Endodermal cell (in vitro differentiated cells): Measurements from ENCODE around the gene ACTN3. TPM values are rescaled to one million over a fixed set of nuclear protein-coding genes. Genes with fewer than 3 reads are reported as not detected.

Experiments
- DNase-seq: peaks from one replicate; pipeline ENCODE4 v3.0.0-alpha.2; 2017
- H3K27ac ChIP-seq: 2 replicates; pipeline ENCODE4 v1.5.1; 2013; ENCODE audit warnings: mild to moderate bottlenecking, low read depth, low read length, moderate library complexity
- H3K27me3 ChIP-seq: 2 replicates; pipeline ENCODE4 v1.6.1; 2013; ENCODE audit warnings: mild to moderate bottlenecking, low read length, moderate library complexity; ENCODE audit not compliant: insufficient read depth, control insufficient read depth, poor library complexity, severe bottlenecking
- H3K36me3 ChIP-seq: 2 replicates; pipeline ENCODE4 v1.7.0; 2013; ENCODE audit warnings: mild to moderate bottlenecking, low read length, moderate library complexity; ENCODE audit not compliant: control insufficient read depth, insufficient read depth
- H3K4me1 ChIP-seq: one replicate; pipeline ENCODE4 v1.7.0; 2013; ENCODE audit warnings: low read length; ENCODE audit not compliant: control insufficient read depth, insufficient read depth
- H3K4me3 ChIP-seq: 2 replicates; pipeline ENCODE4 v1.5.1; 2013; ENCODE audit warnings: mild to moderate bottlenecking, low read length, moderate library complexity
- H3K9ac ChIP-seq: 2 replicates; pipeline ENCODE4 v1.6.1; 2013; ENCODE audit warnings: mild to moderate bottlenecking, low read length, moderate library complexity; ENCODE audit not compliant: poor library complexity, severe bottlenecking; ENCODE audit errors: extremely low read depth
- H3K9me3 ChIP-seq: 2 replicates; pipeline ENCODE4 v1.6.1; 2013; ENCODE audit warnings: mild to moderate bottlenecking, low read length, moderate library complexity; ENCODE audit not compliant: control insufficient read depth
- H3K27ac Mint-ChIP-seq: 2 replicates; pipeline ENCODE4 v1.8.0; 2020; ENCODE audit warnings: mixed read lengths
- H3K27me3 Mint-ChIP-seq: 2 replicates; pipeline ENCODE4 v1.8.0; 2021; ENCODE audit warnings: mild to moderate bottlenecking, mixed read lengths; ENCODE audit not compliant: insufficient read depth
- H3K36me3 Mint-ChIP-seq: 2 replicates; pipeline ENCODE4 v1.8.0; 2020; ENCODE audit warnings: low read depth, mixed read lengths
- H3K4me1 Mint-ChIP-seq: 2 replicates; pipeline ENCODE4 v1.8.0; 2020; ENCODE audit warnings: mixed read lengths
- H3K4me3 Mint-ChIP-seq: 2 replicates; pipeline ENCODE4 v1.8.0; 2020; ENCODE audit warnings: mild to moderate bottlenecking, moderate library complexity, mixed read lengths
- H3K9me3 Mint-ChIP-seq: 2 replicates; pipeline ENCODE4 v1.8.0; 2020; ENCODE audit warnings: mild to moderate bottlenecking, mixed read lengths
- CTCF ChIP-seq: fragments of 200-600 bp; sonication (generic); conservative IDR thresholded peaks from 2 replicates; pipeline ENCODE4 v1.5.0; 2021; ENCODE audit warnings: antibody characterized with exemption, mild to moderate bottlenecking
- WGBS, 2 experiments: methylation state at CpG; one replicate each; pipeline versions ENCODE4 v1.1.5 to v1.1.7; 2013; ENCODE audit warnings: missing lambda C conversion rate in 2 of 2, mixed read lengths in 1 of 2; ENCODE audit not compliant: insufficient coverage in 1 of 2, insufficient read length in 1 of 2; 5-methylcytosine and 5-hydroxymethylcytosine counted together
- total RNA-seq, 2 donors: library from RNA; stranded (reverse); fragmentation: NEBNext Ultra II Directional in 1 of 2; extraction: Animal tissue kit (Norgen Biotek cat#: 25700) in 1 of 2; gene quantifications; 2 replicates in 1 of 2; 3 replicates in 1 of 2; pipeline ENCODE4 v1.2.1, GENCODE V29; 2021

ACTN3 gene
- total RNA-seq, 2 donors from 2014 or later = 1.7 to 5.3 TPM

- no peaks in the 10 kb centered on the region for H3K9me3 Mint-ChIP-seq
- WGBS, 2 experiments = 94 to 100% methylated on average over 1 of the region's 1 CpG
These were observed 41.4 kb upstream of the ACTN3 start for GRCh38 chr11:66505276-66505816.

GRCh38 chr11:66509131-66509561 lies 37.6 kb upstream of the ACTN3 start:
- no peak for DNase-seq
- no peak overlapping the region for H3K27ac ChIP-seq

More at GRCh38 chr11:66505276-66505816, 41.4 kb upstream of the ACTN3 start:
- no peak for DNase-seq
- no peaks in the 10 kb centered on the region for H3K27me3 ChIP-seq
- no peaks in the 10 kb centered on the region for H3K9me3 ChIP-seq
- Mint-ChIP-seq H3K4me3 (no peak overlapping the region), H3K27ac (no peak overlapping the region), H3K27me3 (no peaks in the 10 kb centered on the region), H3K4me1 (peaks cover 3% of the 10 kb centered on the region), H3K36me3 (peaks cover 56% of the 10 kb centered on the region)
- peaks cover 29% of the 10 kb centered on the region for H3K36me3 ChIP-seq
- H3K9ac ChIP-seq = no peak overlapping the region
- no peak for TF ChIP-seq CTCF
- no peaks in the 10 kb centered on the region for H3K4me1 ChIP-seq
- no peak overlapping the region for H3K27ac ChIP-seq
- no peak overlapping the region for H3K4me3 ChIP-seq

GRCh38 chr11:66510271-66510989 lies 36.3 kb upstream of the ACTN3 start, which contains the start of gene BBS1:
Gene BBS1, plus strand, starts transcription at chr11:66510635. Its CDS starts 25 bp downstream, at chr11:66510660.
- no peak for TF ChIP-seq CTCF
- H3K9me3 Mint-ChIP-seq = no peaks in the 10 kb centered on the region
- peaks cover 46% of the 10 kb centered on the region for H3K36me3 Mint-ChIP-seq

More at GRCh38 chr11:66509131-66509561, 37.6 kb upstream of the ACTN3 start:
- Histone ChIP-seq H3K9ac (no peak overlapping the region), H3K27me3 (no peaks in the 10 kb centered on the region), H3K36me3 (peaks cover 37% of the 10 kb centered on the region), H3K4me3 (no peak overlapping the region), H3K9me3 (no peaks in the 10 kb centered on the region), H3K4me1 (no peaks in the 10 kb centered on the region)
- peaks cover 45% of the 10 kb centered on the region for H3K36me3 Mint-ChIP-seq
- H3K9me3 Mint-ChIP-seq = no peaks in the 10 kb centered on the region
- no peaks in the 10 kb centered on the region for H3K27me3 Mint-ChIP-seq
- peaks cover 8% of the 10 kb centered on the region for H3K4me1 Mint-ChIP-seq
- WGBS, 2 experiments = 96 to 97% methylated on average over 5 to 7 of the region's 7 CpGs
- TF ChIP-seq CTCF = no peak
- no peak overlapping the region for H3K4me3 Mint-ChIP-seq
- H3K27ac Mint-ChIP-seq = peak overlapping the region; percentile 72

More at GRCh38 chr11:66510271-66510989, 36.3 kb upstream of the ACTN3 start, which contains the start of gene BBS1:
- H3K36me3 ChIP-seq = peaks cover 37% of the 10 kb centered on the region
- H3K27me3 ChIP-seq = no peaks in the 10 kb centered on the region
- Mint-ChIP-seq H3K27ac (peak within 1 kb of the TSS; percentile 93), H3K27me3 (no peaks in the 10 kb centered on the region), H3K4me3 (peak within 1 kb of the TSS; percentile 86), H3K4me1 (peaks cover 8% of the 10 kb centered on the region)
- peak within 1 kb of the TSS; percentile 65 for H3K27ac ChIP-seq
- H3K9me3 ChIP-seq = no peaks in the 10 kb centered on the region
- peak within 1 kb of the TSS; percentile 94 for H3K4me3 ChIP-seq
- no peaks in the 10 kb centered on the region for H3K4me1 ChIP-seq
- WGBS, 2 experiments = 5 to 11% methylated on average over 27 to 31 of the region's 31 CpGs
- peak; percentile 96 for DNase-seq
- H3K9ac ChIP-seq = peak within 1 kb of the TSS; percentile 79
